HCT116 (cell line): ENCODE data around the gene LIN9. TPM values are rescaled to one million over a fixed set of nuclear protein-coding genes. Genes with fewer than 3 reads are reported as not detected.
A peak's percentile ranks its signal among the peaks of the same experiment; 100 is the strongest.

Source experiments
- ATAC-seq: fragments of 200-7000 bp; cut with Tn5 transposase; 2 replicates; pipeline ENCODE4 v1.9.1; 2020; ENCODE audit warnings: mild to moderate bottlenecking, moderate library complexity
- BruUV-seq: library from RNA; stranded (reverse); fragments of 400-500 nt; replicated peaks from 2 replicates; lab custom pipeline; 2021; lab: Mats Ljungman, UMichigan
- CTCF ChIA-PET: fragments of 300-600 bp; sonication (Branson Sonifier 250); formaldehyde crosslinking; loops from one replicate; lab custom pipeline; 2021; ENCODE audit warnings: antibody characterized with exemption; lab: Charles Lee
- POLR2A ChIA-PET: fragments of 300-600, 350-600 bp; sonication (Branson Sonifier 250); formaldehyde crosslinking; loops from one replicate; lab custom pipeline; 2021; ENCODE audit warnings: antibody characterized with exemption; lab: Charles Lee
- RAD21 ChIA-PET, 2 experiments: fragments of 300-600 bp; sonication (Branson Sonifier 250); formaldehyde crosslinking; loops; one replicate each; lab custom pipeline; 2023; ENCODE audit warnings: low total read pairs in 2 of 2; ENCODE audit not compliant: uncharacterized antibody in 2 of 2, unreplicated experiment in 2 of 2, low non-redundant PET in 1 of 2; lab: Charles Lee
- DNase-seq: peaks from one replicate; pipeline ENCODE4 v3.0.0-alpha.2; 2010; ENCODE audit warnings: low read depth, low spot score
- H2AFZ ChIP-seq: fragments of 200-600 bp; shearing (Covaris generic), sonication (generic); 2 replicates; pipeline ENCODE4 v1.6.1; 2017; ENCODE audit warnings: low read depth, mixed run types, mixed read lengths, antibody characterized with exemption, low read length; ENCODE audit not compliant: poor library complexity, severe bottlenecking
- H3K27ac ChIP-seq: 2 replicates; pipeline ENCODE4 v1.5.1; 2012; ENCODE audit warnings: low read depth, low read length
- H3K27me3 ChIP-seq: fragments of 200-600 bp; sonication (generic); 2 replicates; pipeline ENCODE4 v1.6.1; 2016; ENCODE audit warnings: mixed run types, low read length, mixed read lengths; ENCODE audit not compliant: insufficient read depth
- H3K36me3 ChIP-seq, 2 experiments: fragments of 200-500 bp in 1 of 2; fragments of 200-600 bp in 1 of 2; sonication (Bioruptor generic) in 1 of 2; sonication (generic) in 1 of 2; 2 replicates each; pipeline versions ENCODE4 v1.5.1 to v1.6.1; 2014 to 2016; ENCODE audit warnings: low read length in 2 of 2, inconsistent platforms in 1 of 2, mixed read lengths in 1 of 2, mixed run types in 1 of 2; ENCODE audit not compliant: insufficient read depth in 2 of 2, control insufficient read depth in 1 of 2
- H3K4me1 ChIP-seq, 2 experiments: fragments of 200-600 bp in 1 of 2; sonication (generic) in 1 of 2; 2 replicates each; pipeline versions ENCODE4 v1.5.1 to v1.6.1; 2012 to 2017; ENCODE audit warnings: low read length in 2 of 2, inconsistent platforms in 1 of 2, mild to moderate bottlenecking in 1 of 2, mixed read lengths in 1 of 2, mixed run types in 1 of 2, moderate library complexity in 1 of 2; ENCODE audit not compliant: insufficient read depth in 2 of 2, control insufficient read depth in 1 of 2
- H3K4me2 ChIP-seq: fragments of 200-600 bp; sonication (generic); 2 replicates; pipeline ENCODE4 v1.6.1; 2017; ENCODE audit warnings: mixed run types, low read length, mixed read lengths
- H3K4me3 ChIP-seq, 2 experiments: fragments of 200-600 bp in 1 of 2; sonication (generic) in 1 of 2; replicated peaks in 1 of 2; 2 replicates each; pipeline ENCODE4 v1.5.1; 2011 to 2016; ENCODE audit warnings: low read length in 2 of 2, control low read depth in 1 of 2, low read depth in 1 of 2, mild to moderate bottlenecking in 1 of 2, mixed read lengths in 1 of 2, mixed run types in 1 of 2
- H3K79me2 ChIP-seq: fragments of 200-600 bp; sonication (generic); 2 replicates; pipeline ENCODE4 v1.6.1; 2017; ENCODE audit warnings: mild to moderate bottlenecking, mixed run types, low read length, moderate library complexity, mixed read lengths; ENCODE audit not compliant: insufficient read depth
- H3K9ac ChIP-seq: fragments of 200-600 bp; sonication (generic); 2 replicates; pipeline ENCODE4 v1.6.1; 2016; ENCODE audit warnings: low read length, mixed read lengths
- H3K9me2 ChIP-seq: fragments of 200-600 bp; sonication (generic), shearing (Covaris generic); 2 replicates; pipeline ENCODE4 v1.6.1; 2017; ENCODE audit warnings: mixed run types, mild to moderate bottlenecking, moderate library complexity; ENCODE audit not compliant: insufficient read depth
- H3K9me3 ChIP-seq, 2 experiments: fragments of 200-500 bp in 1 of 2; fragments of 200-600 bp in 1 of 2; sonication (Bioruptor generic) in 1 of 2; sonication (generic) in 1 of 2; 2 replicates each; pipeline ENCODE4 v1.6.1; 2014 to 2017; ENCODE audit warnings: low read length in 2 of 2, mixed read lengths in 2 of 2, inconsistent platforms in 1 of 2, low read depth in 1 of 2, mild to moderate bottlenecking in 1 of 2, mixed run types in 1 of 2, moderate library complexity in 1 of 2; ENCODE audit not compliant: control insufficient read depth in 1 of 2, insufficient read depth in 1 of 2
- H4K20me1 ChIP-seq: fragments of 200-600 bp; sonication (generic), shearing (Covaris generic); 2 replicates; pipeline ENCODE4 v1.6.1; 2017; ENCODE audit warnings: mixed run types, mild to moderate bottlenecking, moderate library complexity; ENCODE audit not compliant: insufficient read depth
- CBX3 ChIP-seq: IDR thresholded peaks from 2 replicates; pipeline ENCODE4 v1.6.1; 2012; ENCODE audit warnings: low read depth
- ELF1 ChIP-seq: IDR thresholded peaks from 2 replicates; pipeline ENCODE4 v1.6.1; 2012; ENCODE audit warnings: low read depth, borderline replicate concordance
- FOSL1 ChIP-seq: IDR thresholded peaks from 2 replicates; pipeline ENCODE4 v1.6.1; 2012; ENCODE audit warnings: low read depth
- RAD21 ChIP-seq: IDR thresholded peaks from 2 replicates; pipeline ENCODE4 v1.6.1; 2012; ENCODE audit warnings: low read depth, mild to moderate bottlenecking
- ZFX ChIP-seq: fragments of 450-650 bp; IDR thresholded peaks from 2 replicates; pipeline ENCODE4 v1.6.1; 2017
- intact Hi-C: fragments of 100-400 bp; cut with micrococcal nuclease; formaldehyde crosslinking; loops from 2 replicates; pipeline ENCODE4 v1.10.0; 2022
- total RNA-seq: library from RNA; stranded (reverse); gene quantifications from one replicate; pipeline ENCODE4 v1.2.1, GENCODE V29; 2021; ENCODE audit not compliant: unreplicated experiment
- TF ChIP-seq, protein P1 (sequence below), 3 experiments: fragments of 200-600 bp in 1 of 3; sonication (generic) in 1 of 3; IDR thresholded peaks in 2 of 3; conservative IDR thresholded peaks in 1 of 3; 2 replicates each; pipeline ENCODE4 v1.5.1; 2012 to 2017; ENCODE audit warnings: low read depth in 2 of 3, low read length in 2 of 3, antibody characterized with exemption in 1 of 3, borderline replicate concordance in 1 of 3, control low read depth in 1 of 3, mild to moderate bottlenecking in 1 of 3, mixed read lengths in 1 of 3, mixed run types in 1 of 3, moderate library complexity in 1 of 3; ENCODE audit not compliant: insufficient read depth in 1 of 3
- TF ChIP-seq, protein P2 (sequence below): IDR thresholded peaks from 2 replicates; pipeline ENCODE4 v1.6.1; 2012

Gene LIN9
- total RNA-seq, 1 experiment from 2014 or later: 9.3 TPM

DNA sequence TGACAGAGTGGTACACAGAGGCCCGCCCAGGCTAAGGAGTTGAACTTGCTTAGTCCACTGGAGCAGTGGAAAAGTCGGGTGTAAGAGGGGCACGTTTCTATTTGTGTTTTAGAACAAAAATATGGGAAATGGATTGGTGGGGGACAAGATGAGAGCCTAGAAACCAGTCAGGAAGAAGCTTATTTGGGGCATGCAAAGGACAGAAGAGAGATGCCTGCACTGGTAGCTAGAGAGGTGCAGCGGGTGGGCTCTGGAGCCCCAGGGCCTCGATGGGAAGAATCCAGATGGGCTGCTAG, 1.2 kb upstream of the LIN9 start (continued):
- TF ChIP-seq, protein P1, sequence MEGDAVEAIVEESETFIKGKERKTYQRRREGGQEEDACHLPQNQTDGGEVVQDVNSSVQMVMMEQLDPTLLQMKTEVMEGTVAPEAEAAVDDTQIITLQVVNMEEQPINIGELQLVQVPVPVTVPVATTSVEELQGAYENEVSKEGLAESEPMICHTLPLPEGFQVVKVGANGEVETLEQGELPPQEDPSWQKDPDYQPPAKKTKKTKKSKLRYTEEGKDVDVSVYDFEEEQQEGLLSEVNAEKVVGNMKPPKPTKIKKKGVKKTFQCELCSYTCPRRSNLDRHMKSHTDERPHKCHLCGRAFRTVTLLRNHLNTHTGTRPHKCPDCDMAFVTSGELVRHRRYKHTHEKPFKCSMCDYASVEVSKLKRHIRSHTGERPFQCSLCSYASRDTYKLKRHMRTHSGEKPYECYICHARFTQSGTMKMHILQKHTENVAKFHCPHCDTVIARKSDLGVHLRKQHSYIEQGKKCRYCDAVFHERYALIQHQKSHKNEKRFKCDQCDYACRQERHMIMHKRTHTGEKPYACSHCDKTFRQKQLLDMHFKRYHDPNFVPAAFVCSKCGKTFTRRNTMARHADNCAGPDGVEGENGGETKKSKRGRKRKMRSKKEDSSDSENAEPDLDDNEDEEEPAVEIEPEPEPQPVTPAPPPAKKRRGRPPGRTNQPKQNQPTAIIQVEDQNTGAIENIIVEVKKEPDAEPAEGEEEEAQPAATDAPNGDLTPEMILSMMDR (IDR thresholded peaks at IDR 0.05 in 2 of 3, conservative IDR thresholded peaks at IDR 0.05 in 1 of 3; ENCODE audit: borderline replicate concordance in 1 of 3, insufficient read depth in 1 of 3, low read depth in 2 of 3, low read length in 2 of 3): no peak
- TF ChIP-seq CBX3: no peak
- no peak for TF ChIP-seq RAD21

DNA sequence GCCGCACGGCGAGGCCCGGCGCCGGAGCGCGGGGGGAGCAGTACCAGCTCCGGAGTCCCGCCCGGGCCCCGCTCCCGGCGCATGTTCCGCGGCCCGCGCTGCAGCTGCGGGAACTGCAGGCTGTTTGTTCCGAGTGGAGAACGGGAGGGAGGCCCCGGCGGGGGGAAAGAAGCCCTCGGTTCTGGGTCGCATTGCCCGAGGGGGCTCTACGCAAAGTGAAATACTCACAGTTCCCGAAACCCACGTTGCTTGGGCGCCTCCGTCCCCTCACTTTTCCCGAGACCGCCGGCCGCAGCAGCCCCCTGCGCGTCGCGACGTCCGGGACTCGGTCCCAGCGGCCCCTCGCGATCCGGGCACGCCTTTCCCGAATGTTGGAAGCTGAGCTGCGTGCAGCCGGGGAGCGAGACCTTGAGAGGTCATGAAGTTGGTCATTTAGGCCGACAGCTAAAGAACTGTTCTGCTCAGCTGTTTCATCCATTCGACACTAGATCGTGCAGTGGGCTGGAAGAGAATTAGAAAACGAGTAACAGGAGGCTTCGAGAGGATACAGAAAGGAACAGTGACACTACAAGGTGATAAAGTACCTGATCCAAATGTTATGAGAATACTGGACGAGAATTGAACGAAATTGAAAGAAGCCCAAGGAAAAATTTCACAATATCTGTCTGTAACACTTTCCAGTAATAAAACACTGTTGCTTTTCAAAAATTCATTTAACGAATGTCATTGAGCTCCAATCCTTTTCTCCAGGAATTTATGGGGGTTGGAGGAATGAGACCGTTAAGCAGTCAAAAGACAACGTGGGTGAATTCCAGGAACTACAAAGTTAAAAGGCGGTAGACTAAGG, 657 bp upstream of the LIN9 start:
- Histone ChIP-seq H3K9me2 (no peaks in the 10 kb centered on the region), H3K4me3 (peak overlapping the region; percentile 56 to 95), H2AFZ (peak overlapping the region; percentile 71), H3K27me3 (no peaks in the 10 kb centered on the region), H3K9me3 (no peaks in the 10 kb centered on the region), H3K4me1 (peaks cover 14 to 26% of the 10 kb centered on the region in 2 experiments), H3K36me3 (no peaks in the 10 kb centered on the region), H4K20me1 (no peaks in the 10 kb centered on the region), H3K9ac (peak overlapping the region; percentile 97), H3K4me2 (peak overlapping the region; percentile 96), H3K79me2 (peaks cover 41% of the 10 kb centered on the region), H3K27ac (peak overlapping the region; percentile 89)
- intact Hi-C loops: no loop called here
- RAD21 ChIA-PET: no interaction called here
- BruUV-seq: TSS peak; percentile 81
- ATAC-seq (peak; percentile 46), DNase-seq (no peak)
- POLR2A ChIA-PET: interaction anchor here (1.0 to 1.5 kb wide), 3 partner anchors 10 to 109 kb away, joined by 3 to 5 read pairs (median 3); no protein-coding TSS in a partner anchor
- CTCF ChIA-PET: interaction anchor here (1.1 to 1.3 kb wide), 3 partner anchors 24 to 184 kb away, joined by 3 to 9 read pairs (median 5); no protein-coding TSS in a partner anchor
- TF ChIP-seq ELF1 (no peak), ZFX (peak; percentile 95), FOSL1 (no peak)
- TF ChIP-seq, protein P2, sequence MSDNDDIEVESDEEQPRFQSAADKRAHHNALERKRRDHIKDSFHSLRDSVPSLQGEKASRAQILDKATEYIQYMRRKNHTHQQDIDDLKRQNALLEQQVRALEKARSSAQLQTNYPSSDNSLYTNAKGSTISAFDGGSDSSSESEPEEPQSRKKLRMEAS: peak; percentile 48
- TF ChIP-seq, protein P1 (IDR thresholded peaks at IDR 0.05 in 2 of 3, conservative IDR thresholded peaks at IDR 0.05 in 1 of 3; ENCODE audit: borderline replicate concordance in 1 of 3, insufficient read depth in 1 of 3, low read depth in 2 of 3, low read length in 2 of 3): peak in 1 of 3 experiments; percentile 33; a peak in 1 of 6 replicates
